ENCODE results near the gene DNASE1L1.
A peak's percentile ranks its signal among the peaks of the same experiment; 100 is the strongest.

DNASE1L1 gene

GRCh38 chrX:154367474-154368308, 41.4 kb downstream of the DNASE1L1 start:
- peaks cover 5% of the 10 kb centered on the region for H3K9me3 Mint-ChIP-seq
- TF ChIP-seq CTCF (IDR thresholded peaks at IDR 0.05; ENCODE audit: unreplicated experiment in 3 of 3), result no peak
- H3K4me1 Mint-ChIP-seq, result no peaks in the 10 kb centered on the region
- no peaks in the 10 kb centered on the region for H3K27me3 Mint-ChIP-seq (ENCODE audit: low read depth)
- peak overlapping the region; percentile 77 to 97 (median 95) for H3K4me3 Mint-ChIP-seq
- H3K36me3 Mint-ChIP-seq (ENCODE audit: low read depth), result peaks cover 27% of the 10 kb centered on the region
- H3K27ac Mint-ChIP-seq, result peak overlapping the region in 1 of 3 experiments; percentile 48

GRCh38 chrX:154366666-154367055, 42.4 kb downstream of the DNASE1L1 start:
- peaks cover 5% of the 10 kb centered on the region for H3K9me3 Mint-ChIP-seq
- TF ChIP-seq CTCF (IDR thresholded peaks at IDR 0.05; ENCODE audit: unreplicated experiment in 3 of 3), result no peak
- no peak overlapping the region for H3K4me3 Mint-ChIP-seq
- H3K27me3 Mint-ChIP-seq (ENCODE audit: low read depth), result no peaks in the 10 kb centered on the region
- no peak overlapping the region for H3K27ac Mint-ChIP-seq
- peaks cover 29% of the 10 kb centered on the region for H3K36me3 Mint-ChIP-seq (ENCODE audit: low read depth)
- no peaks in the 10 kb centered on the region for H3K4me1 Mint-ChIP-seq

GRCh38 chrX:154365997-154366665, 42.9 kb downstream of the DNASE1L1 start:
- Mint-ChIP-seq H3K4me1 (no peaks in the 10 kb centered on the region), H3K36me3 (ENCODE audit: low read depth) (peaks cover 29% of the 10 kb centered on the region), H3K4me3 (no peak overlapping the region), H3K9me3 (peaks cover 5% of the 10 kb centered on the region), H3K27me3 (ENCODE audit: low read depth) (no peaks in the 10 kb centered on the region), H3K27ac (no peak overlapping the region)
- TF ChIP-seq CTCF (IDR thresholded peaks at IDR 0.05; ENCODE audit: unreplicated experiment in 3 of 3), result no peak

- H3K27ac Mint-ChIP-seq, result no peak overlapping the region
- H3K4me1 Mint-ChIP-seq, result no peaks in the 10 kb centered on the region
- H3K36me3 Mint-ChIP-seq (ENCODE audit: low read depth), result peaks cover 33% of the 10 kb centered on the region
- no peaks in the 10 kb centered on the region for H3K27me3 Mint-ChIP-seq (ENCODE audit: low read depth)
- TF ChIP-seq CTCF (IDR thresholded peaks at IDR 0.05; ENCODE audit: unreplicated experiment in 3 of 3), result no peak
- H3K9me3 Mint-ChIP-seq, result peaks cover 5% of the 10 kb centered on the region
- H3K4me3 Mint-ChIP-seq, result no peak overlapping the region
Observed at GRCh38 chrX:154365052-154365600, 43.9 kb downstream of the DNASE1L1 start.

- peaks cover 30% of the 10 kb centered on the region for H3K36me3 Mint-ChIP-seq (ENCODE audit: low read depth)
- H3K27me3 Mint-ChIP-seq (ENCODE audit: low read depth), result no peaks in the 10 kb centered on the region
- peaks cover 1% of the 10 kb centered on the region for H3K9me3 Mint-ChIP-seq
- H3K4me1 Mint-ChIP-seq, result no peaks in the 10 kb centered on the region
- no peak overlapping the region for H3K27ac Mint-ChIP-seq
- no peak for TF ChIP-seq CTCF (IDR thresholded peaks at IDR 0.05; ENCODE audit: unreplicated experiment in 3 of 3)
- no peak overlapping the region for H3K4me3 Mint-ChIP-seq
Observed at GRCh38 chrX:154363706-154364439, 45.2 kb downstream of the DNASE1L1 start.
